SJSA1 (cell line): ENCODE data around the gene TMEM163. TPM values are rescaled to one million over a fixed set of nuclear protein-coding genes. Genes with fewer than 3 reads are reported as not detected.
"Not testable (repeated sequence)": the region's sequence is repeated elsewhere in the genome, so short reads cannot be mapped to it uniquely, and the experiment has no call there.

Experiments
- DNase-seq, 2 experiments: peaks; one replicate each; pipeline ENCODE4 v3.0.0-alpha.2; 2015 to 2020; ENCODE audit warnings: low spot score in 2 of 2, low read depth in 1 of 2
- H3K27ac ChIP-seq: fragments of 250-450 bp; sonication (Bioruptor Pico); 2 replicates; pipeline ENCODE4 v1.5.1; 2020; ENCODE audit warnings: mild to moderate bottlenecking, moderate library complexity
- H3K27me3 ChIP-seq: fragments of 250-450 bp; sonication (Bioruptor Pico); replicated peaks from 2 replicates; pipeline ENCODE4 v1.5.1; 2020; ENCODE audit warnings: mild to moderate bottlenecking, moderate library complexity
- H3K36me3 ChIP-seq: fragments of 250-450 bp; sonication (Bioruptor Pico); 2 replicates; pipeline ENCODE4 v1.5.1; 2020; ENCODE audit warnings: mild to moderate bottlenecking
- H3K4me1 ChIP-seq: fragments of 250-450 bp; sonication (Bioruptor Pico); replicated peaks from 2 replicates; pipeline ENCODE4 v1.6.1; 2021; ENCODE audit warnings: mild to moderate bottlenecking
- H3K4me3 ChIP-seq: fragments of 250-450 bp; sonication (Bioruptor Pico); 2 replicates; pipeline ENCODE4 v1.5.1; 2020; ENCODE audit warnings: mild to moderate bottlenecking
- H3K9me3 ChIP-seq: fragments of 250-450 bp; sonication (Bioruptor Pico); replicated peaks from 2 replicates; pipeline ENCODE4 v1.5.1; 2020; ENCODE audit warnings: mild to moderate bottlenecking
- total RNA-seq: library from RNA; depleted of rRNA; stranded (reverse); fragments of >200 nt; shearing (Covaris generic); gene quantifications from 2 replicates; pipeline ENCODE4 v1.2.3, GENCODE V29; 2014

Gene TMEM163
- total RNA-seq, 1 experiment from 2014 or later = not detected

DNA sequence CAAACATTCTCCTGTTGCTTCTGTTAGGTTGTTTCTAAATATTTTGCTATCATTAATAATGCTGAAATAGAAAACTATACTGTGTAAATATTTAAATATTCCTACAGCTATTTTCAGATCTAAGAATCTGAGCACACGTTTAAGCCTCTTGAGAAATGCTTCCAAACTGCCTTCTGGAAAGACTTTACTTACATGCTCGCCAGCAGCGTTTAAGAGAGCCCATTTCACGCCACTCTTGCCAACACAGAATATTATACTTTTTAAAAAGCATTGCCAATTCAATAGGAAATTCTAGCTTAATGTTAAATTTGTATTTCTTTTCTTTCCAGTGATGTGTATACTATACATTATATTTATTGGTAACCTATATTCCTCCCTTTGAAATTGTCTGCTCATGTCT lies 92.0 kb downstream of the TMEM163 start:
- Histone ChIP-seq H3K9me3 (no peaks in the 10 kb centered on the region), H3K27me3 (no peaks in the 10 kb centered on the region), H3K4me3 (no peak overlapping the region), H3K27ac (no peak overlapping the region), H3K36me3 (no peaks in the 10 kb centered on the region), H3K4me1 (no peaks in the 10 kb centered on the region)
- DNase-seq = no peak

DNA sequence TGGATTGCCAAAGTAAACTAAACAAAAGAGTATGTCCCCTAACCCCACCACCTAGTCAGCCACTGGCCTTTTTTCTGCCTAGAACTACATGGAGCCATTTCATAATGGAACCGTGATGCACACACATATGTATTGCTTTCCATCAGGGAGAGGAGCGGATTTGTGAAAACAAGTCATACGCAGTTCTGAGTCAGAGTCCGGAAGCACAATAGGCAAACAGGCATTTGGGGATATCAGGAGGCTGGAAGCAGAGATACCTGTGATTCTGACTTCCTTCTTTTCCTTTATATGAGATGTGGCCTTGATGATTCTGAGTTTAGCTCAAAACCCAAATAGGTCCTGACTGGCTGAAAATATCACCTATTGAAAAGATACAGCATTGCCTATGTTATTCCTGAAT lies 93.5 kb downstream of the TMEM163 start:
- no peak for DNase-seq
- H3K27ac ChIP-seq = no peak overlapping the region
- H3K9me3 ChIP-seq = no peaks in the 10 kb centered on the region
- H3K4me1 ChIP-seq = no peaks in the 10 kb centered on the region
- no peak overlapping the region for H3K4me3 ChIP-seq
- no peaks in the 10 kb centered on the region for H3K36me3 ChIP-seq
- H3K27me3 ChIP-seq = no peaks in the 10 kb centered on the region

GRCh38 chr2:134623796-134624195 lies 95.0 kb downstream of the TMEM163 start:
- no peaks in the 10 kb centered on the region for H3K4me1 ChIP-seq
- no peak overlapping the region for H3K27ac ChIP-seq
- no peaks in the 10 kb centered on the region for H3K27me3 ChIP-seq
- no peak for DNase-seq
- no peaks in the 10 kb centered on the region for H3K9me3 ChIP-seq
- no peak overlapping the region for H3K4me3 ChIP-seq
- H3K36me3 ChIP-seq = no peaks in the 10 kb centered on the region

DNA sequence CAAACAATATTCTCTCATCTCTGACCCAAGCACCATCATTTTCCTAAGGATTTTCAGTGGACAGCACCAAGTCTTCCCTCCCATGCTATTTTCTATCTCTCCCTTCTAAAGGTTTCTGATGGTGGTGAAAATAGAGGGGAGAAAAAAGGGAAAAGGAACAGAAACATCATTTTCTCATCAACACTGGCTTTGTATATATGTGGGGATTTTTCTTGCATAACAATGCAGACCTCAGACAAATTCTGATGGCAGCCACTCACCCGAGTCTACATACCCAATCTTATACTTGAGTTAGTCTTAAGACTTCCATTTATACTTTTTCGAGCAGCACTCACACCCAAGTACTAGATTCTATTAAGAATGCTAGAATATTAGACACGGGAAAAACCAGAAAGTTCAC lies 95.8 kb downstream of the TMEM163 start:
- no peak overlapping the region for H3K4me3 ChIP-seq
- H3K36me3 ChIP-seq = no peaks in the 10 kb centered on the region
- no peak for DNase-seq
- no peak overlapping the region for H3K27ac ChIP-seq
- H3K27me3 ChIP-seq = no peaks in the 10 kb centered on the region
- H3K4me1 ChIP-seq = no peaks in the 10 kb centered on the region
- no peaks in the 10 kb centered on the region for H3K9me3 ChIP-seq

DNA sequence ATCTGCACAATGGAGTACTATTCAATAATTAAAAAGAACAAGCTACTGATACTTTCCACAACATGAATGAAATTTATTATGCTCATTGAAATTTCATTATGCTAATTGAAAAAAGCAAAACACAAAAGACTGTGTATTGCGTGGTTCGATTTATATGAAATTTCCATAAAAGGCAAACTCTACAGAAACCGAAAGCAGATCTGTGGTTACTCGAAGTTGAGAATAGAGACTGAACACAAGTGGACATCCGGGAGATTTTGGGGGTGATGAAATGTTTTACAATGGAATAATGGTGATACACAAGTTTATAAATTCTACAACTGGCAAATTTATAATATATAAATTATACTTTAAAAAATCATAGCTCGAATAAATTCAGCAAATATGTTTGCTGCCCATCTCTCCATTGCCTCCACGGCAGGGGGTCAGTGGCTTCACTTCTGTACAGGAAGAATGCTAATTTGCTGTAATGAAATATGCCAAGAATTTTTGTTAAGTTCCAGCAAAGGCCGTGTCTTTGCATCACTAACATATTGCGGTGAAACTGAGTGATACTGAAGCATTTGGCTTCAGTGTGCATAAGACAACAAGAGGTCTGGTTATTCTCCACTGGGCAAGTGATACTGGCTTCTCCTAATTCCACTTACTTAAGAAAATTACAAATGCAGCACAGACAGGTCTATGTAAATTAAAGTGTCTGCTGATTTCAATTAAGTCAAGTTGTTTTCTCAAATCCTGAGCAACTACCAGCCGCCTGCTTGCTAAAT lies 96.7 kb downstream of the TMEM163 start:
- Histone ChIP-seq H3K27ac (no peak overlapping the region), H3K4me1 (no peaks in the 10 kb centered on the region)
- DNase-seq = no peak

DNA sequence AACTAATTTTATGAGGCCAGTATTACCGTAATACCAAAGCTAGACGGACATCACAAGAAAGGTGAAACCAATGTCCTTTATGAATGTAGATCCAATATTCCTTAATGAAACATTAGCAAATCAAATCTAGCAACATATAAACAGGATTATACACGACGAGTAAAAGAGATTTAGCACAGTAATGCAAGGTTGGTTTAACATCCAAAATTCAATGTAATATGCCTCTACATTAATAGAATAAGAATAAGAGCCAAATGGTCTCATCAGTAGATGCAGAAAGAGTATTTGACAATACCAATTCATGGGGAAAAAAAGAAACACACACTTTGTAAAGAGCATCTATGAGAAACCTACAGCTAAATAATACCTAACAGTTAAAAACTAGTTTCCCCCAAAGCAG lies 99.5 kb downstream of the TMEM163 start:
- no peaks in the 10 kb centered on the region for H3K4me1 ChIP-seq
- no peaks in the 10 kb centered on the region for H3K9me3 ChIP-seq
- H3K36me3 ChIP-seq = no peaks in the 10 kb centered on the region
- H3K27ac ChIP-seq = no peak overlapping the region
- H3K4me3 ChIP-seq = no peak overlapping the region
- DNase-seq = no peak
- no peaks in the 10 kb centered on the region for H3K27me3 ChIP-seq

More for the DNA sequence above, 96.7 kb downstream of the TMEM163 start:
- Histone ChIP-seq H3K27me3 (no peaks in the 10 kb centered on the region), H3K4me3 (no peak overlapping the region), H3K9me3 (no peaks in the 10 kb centered on the region), H3K36me3 (no peaks in the 10 kb centered on the region)

- not testable (repeated sequence) for H3K4me1 ChIP-seq, H3K9me3 ChIP-seq, DNase-seq, H3K27me3 ChIP-seq, H3K27ac ChIP-seq, H3K4me3 ChIP-seq, H3K36me3 ChIP-seq
Measured at GRCh38 chr2:134615480-134615879, 103.3 kb downstream of the TMEM163 start.

DNA sequence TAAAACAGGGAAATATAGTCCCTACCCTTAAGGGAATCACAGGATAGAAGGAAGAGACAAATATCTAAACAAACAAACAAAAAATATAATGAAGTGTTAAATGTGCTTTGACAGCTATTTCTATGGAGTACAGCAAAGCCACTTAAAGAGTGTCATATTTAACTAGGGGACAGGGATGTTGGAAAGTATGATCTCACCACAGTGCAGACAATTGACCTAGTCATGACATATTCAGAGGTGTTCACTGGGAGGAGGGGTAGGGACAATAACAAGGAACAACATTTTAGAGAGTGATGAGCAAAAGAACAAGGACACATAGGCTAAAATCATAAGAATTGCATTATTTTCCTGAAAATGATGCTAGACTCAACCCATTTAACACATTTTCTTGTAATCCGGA lies 107.5 kb downstream of the TMEM163 start:
- no peaks in the 10 kb centered on the region for H3K4me1 ChIP-seq
- H3K4me3 ChIP-seq = no peak overlapping the region
- H3K36me3 ChIP-seq = no peaks in the 10 kb centered on the region
- no peak overlapping the region for H3K27ac ChIP-seq
- H3K9me3 ChIP-seq = no peaks in the 10 kb centered on the region
- no peak for DNase-seq
- no peaks in the 10 kb centered on the region for H3K27me3 ChIP-seq

GRCh38 chr2:134610871-134611270 lies 107.9 kb downstream of the TMEM163 start:
- H3K4me1 ChIP-seq = no peaks in the 10 kb centered on the region
- H3K4me3 ChIP-seq = no peak overlapping the region
- no peak for DNase-seq
- H3K27me3 ChIP-seq = no peaks in the 10 kb centered on the region
- no peak overlapping the region for H3K27ac ChIP-seq
- H3K9me3 ChIP-seq = no peaks in the 10 kb centered on the region
- H3K36me3 ChIP-seq = no peaks in the 10 kb centered on the region

DNA sequence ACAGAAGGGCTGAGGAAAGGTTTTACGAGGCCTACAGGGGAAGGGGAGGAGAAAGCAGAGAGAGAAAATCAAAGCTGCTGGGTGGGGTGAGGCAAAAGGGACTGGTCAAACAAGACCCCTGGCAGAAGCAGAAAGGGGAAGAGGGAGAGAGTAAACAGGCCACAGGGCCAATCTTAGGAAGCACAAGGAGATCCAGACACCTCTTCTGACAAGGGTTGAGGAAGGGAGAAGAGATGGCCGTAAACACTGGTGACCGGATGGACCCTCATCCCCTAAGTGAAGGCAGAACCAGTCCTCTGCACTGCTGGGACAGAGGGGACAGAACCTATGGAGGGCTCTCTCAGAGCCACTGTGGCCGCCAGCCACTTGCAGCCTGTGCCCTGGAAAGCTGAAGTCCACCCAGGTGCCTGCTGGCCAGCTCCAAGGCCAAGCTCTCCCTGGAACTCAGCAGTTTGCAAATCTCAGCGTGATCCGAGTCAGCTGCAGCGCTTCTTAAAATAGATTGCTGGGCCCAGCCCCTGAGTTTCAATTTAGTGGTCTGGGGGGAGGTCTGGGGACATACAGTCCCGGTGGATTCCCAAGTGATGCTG lies 108.8 kb downstream of the TMEM163 start:
- Histone ChIP-seq H3K4me1 (no peaks in the 10 kb centered on the region), H3K9me3 (no peaks in the 10 kb centered on the region), H3K4me3 (no peak overlapping the region), H3K27ac (no peak overlapping the region), H3K36me3 (no peaks in the 10 kb centered on the region), H3K27me3 (no peaks in the 10 kb centered on the region)
- no peak for DNase-seq

DNA sequence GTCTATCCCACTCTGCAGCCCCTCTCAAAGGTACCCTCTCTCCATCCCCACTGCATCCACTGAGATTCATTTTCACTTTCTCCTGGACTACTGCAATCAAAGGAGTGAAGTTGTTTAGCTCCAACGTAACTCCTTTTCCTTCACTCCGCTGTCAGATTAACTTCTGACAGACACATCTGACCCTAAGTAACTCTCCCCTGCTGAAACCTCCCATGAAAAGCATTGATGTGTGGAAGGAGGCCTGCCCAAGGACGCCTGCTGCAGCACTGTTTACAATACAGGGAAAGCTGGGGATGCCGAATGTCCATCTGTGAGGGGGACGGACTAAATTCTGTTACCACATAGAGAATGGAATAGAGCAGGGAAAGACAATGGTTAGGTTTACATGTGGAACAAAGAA lies 114.8 kb downstream of the TMEM163 start:
- no peaks in the 10 kb centered on the region for H3K4me1 ChIP-seq
- no peak for DNase-seq
- no peaks in the 10 kb centered on the region for H3K9me3 ChIP-seq
- no peaks in the 10 kb centered on the region for H3K36me3 ChIP-seq
- no peak overlapping the region for H3K27ac ChIP-seq
- H3K4me3 ChIP-seq = no peak overlapping the region
- no peaks in the 10 kb centered on the region; the same call in 1 of the 2 replicates for H3K27me3 ChIP-seq

- Histone ChIP-seq H3K27me3 (no peaks in the 10 kb centered on the region; the same call in 1 of the 2 replicates), H3K36me3 (no peaks in the 10 kb centered on the region), H3K4me3 (no peak overlapping the region), H3K9me3 (0 out of 2 replicates have a peak, but pooled peaks cover 2% of the 10 kb centered on the region), H3K27ac (no peak overlapping the region), H3K4me1 (no peaks in the 10 kb centered on the region)
- no peak for DNase-seq
Measured at GRCh38 chr2:134602666-134603065, 116.1 kb downstream of the TMEM163 start.

DNA sequence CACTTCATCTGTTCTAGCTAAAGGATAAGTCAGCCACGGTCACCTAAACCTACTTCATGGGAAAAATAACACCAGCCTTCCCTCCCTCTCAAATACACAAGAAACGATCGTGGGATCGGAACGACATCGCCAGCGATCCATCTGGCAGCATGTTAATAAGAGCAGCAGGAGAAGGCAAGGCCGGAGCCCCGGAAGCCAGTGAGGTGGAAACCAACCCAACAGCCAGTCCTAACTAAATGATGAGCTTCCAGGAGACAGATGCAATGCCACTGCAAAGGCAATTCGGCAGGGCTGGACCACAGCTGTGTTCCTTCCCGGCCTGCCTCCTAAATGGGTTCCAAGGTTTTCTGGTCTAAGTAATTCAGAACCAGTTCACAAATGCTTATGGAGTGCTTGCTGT lies 117.5 kb downstream of the TMEM163 start:
- Histone ChIP-seq H3K4me1 (no peaks in the 10 kb centered on the region), H3K36me3 (no peaks in the 10 kb centered on the region), H3K4me3 (no peak overlapping the region), H3K9me3 (0 out of 2 replicates have a peak, but pooled peaks cover 2% of the 10 kb centered on the region), H3K27ac (no peak overlapping the region), H3K27me3 (no peaks in the 10 kb centered on the region; the same call in 1 of the 2 replicates)
- DNase-seq = no peak

- DNase-seq = no peak
- no peaks in the 10 kb centered on the region for H3K4me1 ChIP-seq
- H3K9me3 ChIP-seq = 0 out of 2 replicates have a peak, but pooled peaks cover 2% of the 10 kb centered on the region
- H3K27ac ChIP-seq = no peak overlapping the region
- H3K27me3 ChIP-seq = no peaks in the 10 kb centered on the region; the same call in 1 of the 2 replicates
- no peaks in the 10 kb centered on the region for H3K36me3 ChIP-seq
- H3K4me3 ChIP-seq = no peak overlapping the region
Measured at GRCh38 chr2:134600208-134600607, 118.6 kb downstream of the TMEM163 start.
